Measurements from ENCODE around the gene KCNMB2. TPM values are rescaled to one million over a fixed set of nuclear protein-coding genes. Genes with fewer than 3 reads are reported as not detected.

The KCNMB2 gene
- polyA plus RNA-seq, 3 donors: not detected

GRCh38 chr3:178568911-178569310 lies 32.7 kb downstream of the KCNMB2 start:
- TF ChIP-seq CTCF (IDR thresholded peaks at IDR 0.05): no peak
- Histone ChIP-seq H2AFZ (ENCODE audit: insufficient read depth, low read depth, low read length, poor library complexity, severe bottlenecking) (no peak overlapping the region), H3K36me3 (replicated peaks in 1 of 2; ENCODE audit: control insufficient read depth in 1 of 2, insufficient read depth in 2 of 2, low read length in 2 of 2) (no peaks in the 10 kb centered on the region), H3K4me1 (ENCODE audit: control insufficient read depth in 1 of 2, insufficient read depth in 2 of 2, low read length in 2 of 2) (no peaks in the 10 kb centered on the region), H3K9me3 (replicated peaks in 1 of 2; ENCODE audit: control insufficient read depth in 1 of 2, insufficient read depth in 1 of 2, low read length in 2 of 2) (no peaks in the 10 kb centered on the region), H3K4me3 (replicated peaks in 1 of 3; ENCODE audit: low read depth in 2 of 3, low read length in 3 of 3) (no peak overlapping the region), H3K4me2 (replicated peaks; ENCODE audit: extremely low read depth, low read length, poor library complexity, severe bottlenecking) (no peak overlapping the region), H3K27ac (ENCODE audit: low read depth in 1 of 2, low read length in 2 of 2) (no peak overlapping the region), H4K20me1 (ENCODE audit: insufficient read depth, low read length) (no peaks in the 10 kb centered on the region), H3K79me2 (ENCODE audit: insufficient read depth, low read length) (no peaks in the 10 kb centered on the region), H3K27me3 (ENCODE audit: control insufficient read depth in 2 of 2, insufficient read depth in 2 of 2, low read length in 2 of 2) (no peaks in the 10 kb centered on the region), H3K9ac (ENCODE audit: insufficient read depth, low read length, poor library complexity, severe bottlenecking) (no peak overlapping the region)
- no peaks in the 10 kb centered on the region for H3K36me3 Mint-ChIP-seq
- WGBS (ENCODE audit: insufficient coverage): no CpG with 5 or more reads among the region's 1 CpG
- H3K4me3 Mint-ChIP-seq: no peak overlapping the region
- DNase-seq: no peak
- peaks cover 0 to 3% (median under 1%) of the 10 kb centered on the region in 7 donors for H3K9me3 Mint-ChIP-seq
- intact Hi-C loops (cut with micrococcal nuclease): no loop called here
- peaks cover 0 to 3% (median 0%) of the 10 kb centered on the region in 3 donors for H3K27me3 Mint-ChIP-seq (ENCODE audit: low read depth in 3 of 3)
- H3K4me1 Mint-ChIP-seq: no peaks in the 10 kb centered on the region
- H3K27ac Mint-ChIP-seq: no peak overlapping the region

- no CpG with 5 or more reads among the region's 2 CpGs for WGBS (ENCODE audit: insufficient coverage)
- H3K79me2 ChIP-seq (ENCODE audit: insufficient read depth, low read length): no peaks in the 10 kb centered on the region
- H4K20me1 ChIP-seq (ENCODE audit: insufficient read depth, low read length): no peaks in the 10 kb centered on the region
- Mint-ChIP-seq H3K36me3 (no peaks in the 10 kb centered on the region), H3K27ac (no peak overlapping the region), H3K9me3 (peaks cover 0 to 3% (median 0%) of the 10 kb centered on the region in 7 donors), H3K4me3 (no peak overlapping the region), H3K4me1 (no peaks in the 10 kb centered on the region), H3K27me3 (ENCODE audit: low read depth in 3 of 3) (peaks cover 0 to 2% (median 0%) of the 10 kb centered on the region in 3 donors)
- H3K36me3 ChIP-seq (replicated peaks in 1 of 2; ENCODE audit: control insufficient read depth in 1 of 2, insufficient read depth in 2 of 2, low read length in 2 of 2): no peaks in the 10 kb centered on the region
- H3K4me3 ChIP-seq (replicated peaks in 1 of 3; ENCODE audit: low read depth in 2 of 3, low read length in 3 of 3): no peak overlapping the region
- intact Hi-C loops (cut with micrococcal nuclease): no loop called here
- DNase-seq: no peak
- H3K4me1 ChIP-seq (ENCODE audit: control insufficient read depth in 1 of 2, insufficient read depth in 2 of 2, low read length in 2 of 2): no peaks in the 10 kb centered on the region
- no peak overlapping the region for H2AFZ ChIP-seq (ENCODE audit: insufficient read depth, low read depth, low read length, poor library complexity, severe bottlenecking)
- H3K27ac ChIP-seq (ENCODE audit: low read depth in 1 of 2, low read length in 2 of 2): no peak overlapping the region
- no peak overlapping the region for H3K9ac ChIP-seq (ENCODE audit: insufficient read depth, low read length, poor library complexity, severe bottlenecking)
- no peaks in the 10 kb centered on the region for H3K27me3 ChIP-seq (ENCODE audit: control insufficient read depth in 2 of 2, insufficient read depth in 2 of 2, low read length in 2 of 2)
- no peak for TF ChIP-seq CTCF (IDR thresholded peaks at IDR 0.05)
- H3K4me2 ChIP-seq (replicated peaks; ENCODE audit: extremely low read depth, low read length, poor library complexity, severe bottlenecking): no peak overlapping the region
- no peaks in the 10 kb centered on the region for H3K9me3 ChIP-seq (replicated peaks in 1 of 2; ENCODE audit: control insufficient read depth in 1 of 2, insufficient read depth in 1 of 2, low read length in 2 of 2)
Measured at GRCh38 chr3:178569826-178570225, 33.6 kb downstream of the KCNMB2 start.
